Chondrocyte (in vitro differentiated cells): ENCODE data around the gene THAP11. TPM values are rescaled to one million over a fixed set of nuclear protein-coding genes. Genes with fewer than 3 reads are reported as not detected.

ENCODE experiments used
- DNase-seq: peaks from one replicate; pipeline ENCODE4 v3.0.0; 2021; ENCODE audit warnings: mixed read lengths, low spot score
- H3K27ac Mint-ChIP-seq: one replicate; pipeline ENCODE4 v1.8.0; 2021; ENCODE audit warnings: mild to moderate bottlenecking, moderate library complexity, mixed read lengths; ENCODE audit not compliant: unreplicated experiment
- H3K27me3 Mint-ChIP-seq: 2 replicates; pipeline ENCODE4 v1.8.0; 2021; ENCODE audit warnings: low read depth, mixed read lengths
- H3K36me3 Mint-ChIP-seq: 2 replicates; pipeline ENCODE4 v1.8.0; 2021; ENCODE audit warnings: low read depth, mixed read lengths
- H3K4me1 Mint-ChIP-seq: 2 replicates; pipeline ENCODE4 v1.8.0; 2021; ENCODE audit warnings: low read depth, mild to moderate bottlenecking, mixed read lengths
- H3K4me3 Mint-ChIP-seq: one replicate; pipeline ENCODE4 v1.8.0; 2021; ENCODE audit warnings: mild to moderate bottlenecking, moderate library complexity, mixed read lengths; ENCODE audit not compliant: unreplicated experiment
- H3K9me3 Mint-ChIP-seq: 2 replicates; pipeline ENCODE4 v1.8.0; 2021; ENCODE audit warnings: low read depth, mixed read lengths
- total RNA-seq: library from RNA; stranded (reverse); gene quantifications from 3 replicates; pipeline ENCODE4 v1.2.1, GENCODE V29; 2021
- TF ChIP-seq, protein P1 (sequence below): fragments of 200-600 bp; sonication (generic); IDR thresholded peaks from 2 replicates; pipeline ENCODE4 v1.5.0; 2021; ENCODE audit warnings: antibody characterized with exemption, mild to moderate bottlenecking, moderate library complexity

Gene THAP11
- total RNA-seq, 1 donor from 2014 or later = 25.7 TPM

- Mint-ChIP-seq H3K27me3 (no peaks in the 10 kb centered on the region), H3K36me3 (no peaks in the 10 kb centered on the region), H3K4me3 (no peak overlapping the region), H3K9me3 (no peaks in the 10 kb centered on the region), H3K27ac (no peak overlapping the region), H3K4me1 (peaks cover 9% of the 10 kb centered on the region)
- no peak for DNase-seq
- TF ChIP-seq, protein P1, sequence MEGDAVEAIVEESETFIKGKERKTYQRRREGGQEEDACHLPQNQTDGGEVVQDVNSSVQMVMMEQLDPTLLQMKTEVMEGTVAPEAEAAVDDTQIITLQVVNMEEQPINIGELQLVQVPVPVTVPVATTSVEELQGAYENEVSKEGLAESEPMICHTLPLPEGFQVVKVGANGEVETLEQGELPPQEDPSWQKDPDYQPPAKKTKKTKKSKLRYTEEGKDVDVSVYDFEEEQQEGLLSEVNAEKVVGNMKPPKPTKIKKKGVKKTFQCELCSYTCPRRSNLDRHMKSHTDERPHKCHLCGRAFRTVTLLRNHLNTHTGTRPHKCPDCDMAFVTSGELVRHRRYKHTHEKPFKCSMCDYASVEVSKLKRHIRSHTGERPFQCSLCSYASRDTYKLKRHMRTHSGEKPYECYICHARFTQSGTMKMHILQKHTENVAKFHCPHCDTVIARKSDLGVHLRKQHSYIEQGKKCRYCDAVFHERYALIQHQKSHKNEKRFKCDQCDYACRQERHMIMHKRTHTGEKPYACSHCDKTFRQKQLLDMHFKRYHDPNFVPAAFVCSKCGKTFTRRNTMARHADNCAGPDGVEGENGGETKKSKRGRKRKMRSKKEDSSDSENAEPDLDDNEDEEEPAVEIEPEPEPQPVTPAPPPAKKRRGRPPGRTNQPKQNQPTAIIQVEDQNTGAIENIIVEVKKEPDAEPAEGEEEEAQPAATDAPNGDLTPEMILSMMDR = no peak
Measured at GRCh38 chr16:67811899-67812298, 30.2 kb upstream of the THAP11 start.

DNA sequence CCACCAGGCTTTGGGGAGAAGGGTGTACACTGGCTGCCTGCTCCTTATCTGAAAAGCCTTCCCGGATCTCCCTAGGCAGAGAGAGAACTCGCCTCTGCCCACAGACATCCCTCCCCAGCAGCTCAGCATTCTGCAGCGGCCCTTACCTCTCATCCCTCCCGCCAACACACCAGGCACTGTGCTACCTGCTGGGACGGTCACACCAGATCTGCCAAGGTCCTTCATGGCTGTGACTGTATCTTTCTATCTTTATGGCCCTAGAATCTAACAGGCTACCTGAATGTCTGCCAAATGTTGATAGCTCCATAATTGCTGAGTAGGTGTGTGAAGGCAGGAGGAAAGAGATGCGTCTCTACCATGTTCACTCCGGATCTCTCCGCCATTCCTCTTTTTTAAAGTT is 27.6 kb upstream of the THAP11 start:
- peaks cover 2% of the 10 kb centered on the region for H3K4me1 Mint-ChIP-seq
- H3K27ac Mint-ChIP-seq = no peak overlapping the region
- no peaks in the 10 kb centered on the region for H3K27me3 Mint-ChIP-seq
- no peaks in the 10 kb centered on the region for H3K9me3 Mint-ChIP-seq
- H3K36me3 Mint-ChIP-seq = no peaks in the 10 kb centered on the region
- TF ChIP-seq, protein P1 = no peak
- no peak overlapping the region for H3K4me3 Mint-ChIP-seq
- no peak for DNase-seq

DNA sequence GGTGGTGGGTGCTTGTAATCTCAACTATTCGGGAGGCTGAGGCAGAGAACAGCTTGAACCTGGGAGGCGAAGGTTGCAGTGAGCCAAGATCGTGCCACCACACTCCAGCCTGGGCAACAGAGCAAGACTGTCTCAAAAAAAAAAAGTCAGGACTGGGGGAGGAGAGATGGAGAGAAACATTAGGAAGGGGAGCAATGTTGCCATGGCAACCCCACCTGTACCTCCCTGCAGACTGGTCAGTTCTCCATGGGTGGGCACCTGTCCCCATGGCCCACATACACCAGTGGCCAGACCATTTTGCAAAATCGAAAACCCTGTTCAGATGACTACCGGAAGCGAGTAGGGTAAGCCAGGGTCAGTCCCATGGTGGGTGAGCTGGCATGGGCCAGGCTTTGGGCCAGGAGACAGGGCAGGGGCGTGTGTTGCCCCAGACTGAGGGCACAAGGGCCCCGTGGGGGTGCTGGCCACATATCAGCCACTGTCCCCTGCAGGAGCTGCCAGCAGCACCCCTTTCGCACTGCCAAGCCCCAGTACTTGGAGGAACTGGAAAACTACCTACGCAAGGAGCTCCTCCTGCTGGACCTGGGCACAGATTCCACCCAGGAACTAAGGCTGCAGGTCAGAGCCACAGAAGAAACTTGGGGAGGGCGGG is 21.4 kb upstream of the THAP11 start:
- no peak for DNase-seq
- Mint-ChIP-seq H3K4me3 (no peak overlapping the region), H3K27me3 (no peaks in the 10 kb centered on the region), H3K36me3 (peaks cover 3% of the 10 kb centered on the region), H3K27ac (no peak overlapping the region), H3K4me1 (peaks cover 2% of the 10 kb centered on the region), H3K9me3 (no peaks in the 10 kb centered on the region)
- TF ChIP-seq, protein P1 = no peak

GRCh38 chr16:67822511-67822910 is 19.6 kb upstream of the THAP11 start:
- TF ChIP-seq, protein P1 = no peak
- H3K9me3 Mint-ChIP-seq = no peaks in the 10 kb centered on the region
- no peak overlapping the region for H3K4me3 Mint-ChIP-seq
- H3K4me1 Mint-ChIP-seq = no peaks in the 10 kb centered on the region
- peaks cover 4% of the 10 kb centered on the region for H3K36me3 Mint-ChIP-seq
- H3K27me3 Mint-ChIP-seq = no peaks in the 10 kb centered on the region
- DNase-seq = no peak
- no peak overlapping the region for H3K27ac Mint-ChIP-seq

- Mint-ChIP-seq H3K4me3 (no peak overlapping the region), H3K27ac (no peak overlapping the region), H3K9me3 (no peaks in the 10 kb centered on the region), H3K4me1 (no peaks in the 10 kb centered on the region), H3K27me3 (no peaks in the 10 kb centered on the region), H3K36me3 (peaks cover 11% of the 10 kb centered on the region)
- no peak for DNase-seq
- TF ChIP-seq, protein P1 = no peak
Measured at GRCh38 chr16:67825119-67825518, 17.0 kb upstream of the THAP11 start.
